SK-N-SH (cell line): ENCODE measurements around the gene STAM2. TPM values are rescaled to one million over a fixed set of nuclear protein-coding genes. Genes with fewer than 3 reads are reported as not detected.
"Not testable (repeated sequence)": the region's sequence is repeated elsewhere in the genome, so short reads cannot be mapped to it uniquely, and the experiment has no call there.

Experiments used
- CTCF ChIA-PET: fragments of 300-600, 350-600 bp; formaldehyde crosslinking; extraction: SDS; loops from one replicate; lab custom pipeline; 2021; lab: Yijun Ruan, JAX
- POLR2A ChIA-PET: fragments of 350-600 bp; sonication (Branson Sonifier 250); formaldehyde crosslinking; extraction: SDS; loops from one replicate; lab custom pipeline; 2020; ENCODE audit warnings: antibody characterized with exemption, inconsistent platforms; lab: Yijun Ruan, JAX
- DNase-seq: peaks from one replicate; pipeline ENCODE4 v3.0.0; 2012
- H2AFZ ChIP-seq: fragments of 200-600 bp; sonication (generic); 2 replicates; pipeline ENCODE4 v1.8.1; 2016; ENCODE audit warnings: antibody characterized with exemption, mild to moderate bottlenecking, low read depth
- H3F3A ChIP-seq: fragments of 200-600 bp; sonication (generic); replicated peaks from 2 replicates; pipeline ENCODE3; 2016; ENCODE audit warnings: antibody characterized with exemption, mild to moderate bottlenecking; ENCODE audit not compliant: insufficient read depth
- H3K27ac ChIP-seq, 2 experiments: fragments of 200-500 bp in 1 of 2; fragments of 200-600 bp in 1 of 2; sonication (Bioruptor generic) in 1 of 2; sonication (generic), shearing (Covaris generic) in 1 of 2; 2 replicates each; pipeline versions ENCODE4 v1.5.1 to v1.6.1; 2014 to 2016; ENCODE audit warnings: low read depth in 2 of 2, inconsistent platforms in 1 of 2, low read length in 1 of 2, mild to moderate bottlenecking in 1 of 2, mixed read lengths in 1 of 2
- H3K27me3 ChIP-seq: fragments of 200-600 bp; sonication (generic), shearing (Covaris generic); 2 replicates; pipeline ENCODE4 v1.6.1; 2016; ENCODE audit warnings: mixed run types; ENCODE audit not compliant: insufficient read depth
- H3K36me3 ChIP-seq, 2 experiments: fragments of 200-500 bp in 1 of 2; fragments of 200-600 bp in 1 of 2; sonication (Bioruptor generic) in 1 of 2; sonication (generic) in 1 of 2; replicated peaks in 1 of 2; 2 replicates each; pipeline versions ENCODE3 to v1.5.1; 2014 to 2016; ENCODE audit warnings: low read length in 1 of 2, mild to moderate bottlenecking in 1 of 2; ENCODE audit not compliant: insufficient read depth in 2 of 2, control insufficient read depth in 1 of 2
- H3K4me1 ChIP-seq, 2 experiments: fragments of 200-500 bp in 1 of 2; fragments of 200-600 bp in 1 of 2; sonication (Bioruptor generic) in 1 of 2; sonication (generic), shearing (Covaris generic) in 1 of 2; 2 replicates each; pipeline versions ENCODE4 v1.5.1 to v1.6.1; 2014 to 2016; ENCODE audit warnings: low read depth in 1 of 2, low read length in 1 of 2, mixed run types in 1 of 2; ENCODE audit not compliant: insufficient read depth in 2 of 2, control insufficient read depth in 1 of 2
- H3K4me2 ChIP-seq: fragments of 200-600 bp; sonication (generic), shearing (Covaris generic); 2 replicates; pipeline ENCODE4 v1.6.1; 2017; ENCODE audit warnings: mixed run types
- H3K4me3 ChIP-seq, 2 experiments: fragments of 200-500 bp in 1 of 2; fragments of 200-600 bp in 1 of 2; sonication (Bioruptor generic) in 1 of 2; sonication (generic), shearing (Covaris generic) in 1 of 2; 2 replicates each; pipeline versions ENCODE4 v1.5.1 to v1.8.1; 2014 to 2016; ENCODE audit warnings: low read depth in 2 of 2, inconsistent platforms in 1 of 2, low read length in 1 of 2, mild to moderate bottlenecking in 1 of 2, mixed read lengths in 1 of 2, moderate library complexity in 1 of 2
- H3K79me2 ChIP-seq: fragments of 200-600 bp; sonication (generic); 2 replicates; pipeline ENCODE4 v1.8.1; 2017; ENCODE audit warnings: mild to moderate bottlenecking; ENCODE audit not compliant: insufficient read depth
- H3K9ac ChIP-seq: fragments of 200-600 bp; sonication (generic); 2 replicates; pipeline ENCODE4 v1.6.1; 2017; ENCODE audit warnings: mixed run types
- H3K9me2 ChIP-seq: fragments of 200-600 bp; sonication (generic); 2 replicates; pipeline ENCODE4 v1.6.1; 2017; ENCODE audit warnings: mixed run types
- H3K9me3 ChIP-seq: fragments of 200-600 bp; sonication (generic); 2 replicates; pipeline ENCODE4 v1.6.1; 2017; ENCODE audit warnings: mixed run types, mild to moderate bottlenecking, moderate library complexity
- H4K20me1 ChIP-seq: fragments of 200-600 bp; sonication (generic); 2 replicates; pipeline ENCODE4 v1.6.1; 2017; ENCODE audit warnings: mild to moderate bottlenecking, mixed run types; ENCODE audit not compliant: insufficient read depth
- FOXM1 ChIP-seq: IDR thresholded peaks from 2 replicates; pipeline ENCODE4 v1.4.0; 2012; ENCODE audit warnings: low read depth, mild to moderate bottlenecking
- MEF2A ChIP-seq: IDR thresholded peaks from 2 replicates; pipeline ENCODE4 v1.4.0; 2012; ENCODE audit warnings: low read depth, borderline replicate concordance
- RCOR1 ChIP-seq: fragments of 150-350 bp; IDR thresholded peaks from 2 replicates; pipeline ENCODE4 v1.6.1; 2017; ENCODE audit warnings: antibody characterized with exemption, low read length
- RXRA ChIP-seq: IDR thresholded peaks from 2 replicates; pipeline ENCODE4 v1.4.0; 2012; ENCODE audit warnings: low read depth, mild to moderate bottlenecking, borderline replicate concordance
- TCF12 ChIP-seq: IDR thresholded peaks from 2 replicates; pipeline ENCODE4 v1.4.0; 2012
- WGBS: methylation state at CpG from one replicate; pipeline ENCODE4 v1.1.6; 2017; ENCODE audit warnings: low lambda C conversion rate; 5-methylcytosine and 5-hydroxymethylcytosine counted together
- polyA plus RNA-seq, 3 experiments: library from polyadenylated mRNA; depleted of rRNA; stranded (reverse); fragments of >200 nt; gene quantifications; 2 replicates each; pipeline ENCODE4 v1.2.3, GENCODE V29; 2012
- TF ChIP-seq, protein P1 (sequence below): IDR thresholded peaks from 2 replicates; pipeline ENCODE4 v1.4.0; 2012; ENCODE audit warnings: low read depth, borderline replicate concordance
- TF ChIP-seq, protein P2 (sequence below): fragments of 200-600 bp; sonication (generic); IDR thresholded peaks from 2 replicates; pipeline ENCODE4 v1.6.1; 2017; ENCODE audit warnings: antibody characterized with exemption, mild to moderate bottlenecking, moderate library complexity

The STAM2 gene
- polyA plus RNA-seq, 1 of the 3 experiments (the other 2 are of a cell fraction), result 6.9 TPM

DNA sequence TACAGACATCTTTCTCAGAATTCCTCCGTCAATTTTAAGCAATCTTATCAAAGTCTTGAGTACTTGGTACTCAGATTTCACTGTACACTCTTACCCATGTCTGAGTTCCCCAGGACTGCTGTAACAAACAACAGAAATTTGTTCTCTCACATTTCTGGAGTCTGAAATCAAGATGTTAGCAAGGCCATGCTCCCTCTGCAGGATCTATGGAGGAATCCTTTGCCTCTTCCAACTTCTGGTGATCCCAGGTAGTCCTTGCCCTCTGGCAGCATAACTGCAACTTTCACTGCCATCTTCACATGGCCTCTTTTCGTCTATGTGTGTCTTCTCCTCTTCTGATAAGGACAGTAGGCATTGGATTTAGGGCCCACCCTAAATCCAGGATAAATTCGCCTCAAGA lies 59.6 kb downstream of the STAM2 start (continued):
- TF ChIP-seq, protein P1, sequence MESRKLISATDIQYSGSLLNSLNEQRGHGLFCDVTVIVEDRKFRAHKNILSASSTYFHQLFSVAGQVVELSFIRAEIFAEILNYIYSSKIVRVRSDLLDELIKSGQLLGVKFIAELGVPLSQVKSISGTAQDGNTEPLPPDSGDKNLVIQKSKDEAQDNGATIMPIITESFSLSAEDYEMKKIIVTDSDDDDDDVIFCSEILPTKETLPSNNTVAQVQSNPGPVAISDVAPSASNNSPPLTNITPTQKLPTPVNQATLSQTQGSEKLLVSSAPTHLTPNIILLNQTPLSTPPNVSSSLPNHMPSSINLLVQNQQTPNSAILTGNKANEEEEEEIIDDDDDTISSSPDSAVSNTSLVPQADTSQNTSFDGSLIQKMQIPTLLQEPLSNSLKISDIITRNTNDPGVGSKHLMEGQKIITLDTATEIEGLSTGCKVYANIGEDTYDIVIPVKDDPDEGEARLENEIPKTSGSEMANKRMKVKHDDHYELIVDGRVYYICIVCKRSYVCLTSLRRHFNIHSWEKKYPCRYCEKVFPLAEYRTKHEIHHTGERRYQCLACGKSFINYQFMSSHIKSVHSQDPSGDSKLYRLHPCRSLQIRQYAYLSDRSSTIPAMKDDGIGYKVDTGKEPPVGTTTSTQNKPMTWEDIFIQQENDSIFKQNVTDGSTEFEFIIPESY, result no peak
- no peak for TF ChIP-seq RCOR1
- TF ChIP-seq, all 33 proteins: peak for 0

DNA sequence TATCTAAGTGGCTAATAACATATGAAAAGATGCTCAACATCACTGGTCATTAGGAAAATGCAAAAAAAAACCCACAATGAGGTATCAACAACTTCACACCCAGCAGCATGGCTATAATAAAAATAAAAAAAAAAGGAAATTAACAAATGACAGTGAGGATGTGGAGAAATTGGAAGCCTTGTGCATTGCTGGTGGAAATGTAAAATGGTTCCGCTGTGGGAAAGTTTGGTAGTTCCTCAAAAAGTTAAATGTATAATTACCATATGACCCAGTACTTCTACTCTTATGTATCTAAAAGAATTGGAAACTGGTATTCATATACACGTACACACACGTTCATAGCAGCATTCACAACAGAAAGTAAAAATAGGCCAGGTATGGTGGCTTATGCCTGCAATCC lies 61.2 kb downstream of the STAM2 start:
- no peaks in the 10 kb centered on the region for H3K9me2 ChIP-seq
- POLR2A ChIA-PET, result no interaction called here
- no peaks in the 10 kb centered on the region for H3K4me1 ChIP-seq
- no peaks in the 10 kb centered on the region for H3K79me2 ChIP-seq
- H3K27me3 ChIP-seq, result no peaks in the 10 kb centered on the region
- TF ChIP-seq RXRA, result no peak
- TF ChIP-seq MEF2A, result no peak
- no peak for TF ChIP-seq FOXM1
- TF ChIP-seq TCF12, result no peak
- no peaks in the 10 kb centered on the region for H3F3A ChIP-seq
- no peak overlapping the region for H3K27ac ChIP-seq
- H3K4me2 ChIP-seq, result no peak overlapping the region
- H4K20me1 ChIP-seq, result no peaks in the 10 kb centered on the region
- H3K4me3 ChIP-seq, result no peak overlapping the region
- CTCF ChIA-PET, result interaction anchor here (1.1 kb wide), 1 partner anchor 10 kb away, joined by 3 read pairs; no protein-coding TSS in a partner anchor
- H3K9me3 ChIP-seq, result no peaks in the 10 kb centered on the region
- DNase-seq, result no peak
- WGBS, result 93% methylated on average over 3 of the region's 3 CpGs
- no peak overlapping the region for H2AFZ ChIP-seq
- H3K9ac ChIP-seq, result no peak overlapping the region
- peaks cover under 1 to 7% of the 10 kb centered on the region in 2 experiments for H3K36me3 ChIP-seq

DNA sequence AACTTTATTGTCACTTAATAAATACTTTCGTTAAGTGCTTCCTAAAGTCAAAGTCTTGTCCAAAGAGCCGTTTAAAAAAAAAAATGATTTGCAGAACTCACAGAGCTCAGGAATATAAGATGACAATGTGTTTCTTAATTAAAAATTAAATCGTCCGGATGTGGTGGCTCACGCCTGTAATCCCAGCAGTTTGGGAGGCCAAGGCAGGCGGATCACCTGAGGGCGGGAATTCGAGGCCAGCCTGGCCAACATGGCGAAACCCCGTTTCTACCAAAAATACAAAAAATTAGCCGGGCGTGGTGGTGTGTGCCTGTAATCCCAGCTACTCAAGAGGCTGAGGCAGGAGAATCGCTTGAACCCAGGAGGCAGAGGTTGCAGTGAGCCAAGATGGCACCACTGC lies 68.4 kb downstream of the STAM2 start:
- H3F3A ChIP-seq, H3K4me3 ChIP-seq, H2AFZ ChIP-seq, H3K9me2 ChIP-seq, H4K20me1 ChIP-seq, H3K27me3 ChIP-seq, H3K9me3 ChIP-seq, H3K4me1 ChIP-seq, DNase-seq, H3K4me2 ChIP-seq, POLR2A ChIA-PET, H3K9ac ChIP-seq, H3K27ac ChIP-seq, H3K36me3 ChIP-seq, H3K79me2 ChIP-seq: not testable (repeated sequence)
- 66% methylated on average over 13 of the region's 13 CpGs for WGBS
- CTCF ChIA-PET, result interaction anchor here (1.0 kb wide), 1 partner anchor 82 kb away, joined by 3 read pairs; no protein-coding TSS in a partner anchor

DNA sequence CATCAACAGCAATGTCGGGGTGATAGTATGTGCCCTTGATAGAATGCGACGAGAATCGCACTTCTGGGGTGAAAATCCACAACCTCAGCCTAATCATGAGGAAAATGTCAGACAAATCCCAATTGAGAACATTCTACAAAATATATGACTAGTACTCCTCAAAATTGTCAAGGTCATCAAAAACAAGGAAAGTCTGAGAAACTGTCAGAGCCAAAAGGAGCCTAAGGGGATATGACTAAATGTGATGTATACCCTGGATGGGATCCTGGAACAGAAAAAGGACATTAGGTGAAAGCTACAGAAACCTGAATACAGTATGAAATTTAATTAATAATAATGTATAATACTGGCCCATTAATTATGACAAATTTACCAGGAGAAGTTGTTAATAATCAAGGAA lies 69.1 kb downstream of the STAM2 start:
- TF ChIP-seq, protein P2, sequence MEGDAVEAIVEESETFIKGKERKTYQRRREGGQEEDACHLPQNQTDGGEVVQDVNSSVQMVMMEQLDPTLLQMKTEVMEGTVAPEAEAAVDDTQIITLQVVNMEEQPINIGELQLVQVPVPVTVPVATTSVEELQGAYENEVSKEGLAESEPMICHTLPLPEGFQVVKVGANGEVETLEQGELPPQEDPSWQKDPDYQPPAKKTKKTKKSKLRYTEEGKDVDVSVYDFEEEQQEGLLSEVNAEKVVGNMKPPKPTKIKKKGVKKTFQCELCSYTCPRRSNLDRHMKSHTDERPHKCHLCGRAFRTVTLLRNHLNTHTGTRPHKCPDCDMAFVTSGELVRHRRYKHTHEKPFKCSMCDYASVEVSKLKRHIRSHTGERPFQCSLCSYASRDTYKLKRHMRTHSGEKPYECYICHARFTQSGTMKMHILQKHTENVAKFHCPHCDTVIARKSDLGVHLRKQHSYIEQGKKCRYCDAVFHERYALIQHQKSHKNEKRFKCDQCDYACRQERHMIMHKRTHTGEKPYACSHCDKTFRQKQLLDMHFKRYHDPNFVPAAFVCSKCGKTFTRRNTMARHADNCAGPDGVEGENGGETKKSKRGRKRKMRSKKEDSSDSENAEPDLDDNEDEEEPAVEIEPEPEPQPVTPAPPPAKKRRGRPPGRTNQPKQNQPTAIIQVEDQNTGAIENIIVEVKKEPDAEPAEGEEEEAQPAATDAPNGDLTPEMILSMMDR, result no peak
- H3K79me2 ChIP-seq, result no peaks in the 10 kb centered on the region
- H4K20me1 ChIP-seq, result no peaks in the 10 kb centered on the region
- H3F3A ChIP-seq, result no peaks in the 10 kb centered on the region
- no peaks in the 10 kb centered on the region for H3K9me3 ChIP-seq
- no peak for DNase-seq
- no peak overlapping the region for H3K9ac ChIP-seq
- H3K4me2 ChIP-seq, result no peak overlapping the region
- CTCF ChIA-PET, result interaction anchor here (1.0 kb wide), 1 partner anchor 82 kb away, joined by 3 read pairs; no protein-coding TSS in a partner anchor
- POLR2A ChIA-PET, result no interaction called here
- no peaks in the 10 kb centered on the region for H3K9me2 ChIP-seq
- no peak overlapping the region for H3K27ac ChIP-seq
- H3K36me3 ChIP-seq, result no peaks in the 10 kb centered on the region
- H3K27me3 ChIP-seq, result no peaks in the 10 kb centered on the region; the same call in 1 of the 2 replicates
- no peaks in the 10 kb centered on the region for H3K4me1 ChIP-seq
- H2AFZ ChIP-seq, result no peak overlapping the region
- 74% methylated on average over 4 of the region's 4 CpGs for WGBS
- H3K4me3 ChIP-seq, result no peak overlapping the region
